Omental fat pad (tissue), 4 donors: ENCODE results near the gene PER3. TPM values are rescaled to one million over a fixed set of nuclear protein-coding genes. Genes with fewer than 3 reads are reported as not detected.
A peak's percentile ranks its signal among the peaks of the same experiment; 100 is the strongest.

Experiments
- ATAC-seq: fragments of 150-250 bp; one replicate; pipeline ENCODE4 v1.9.1; 2016; ENCODE audit warnings: mild to moderate bottlenecking, moderate library complexity; ENCODE audit not compliant: low FRiP score
- DNase-seq: peaks from one replicate; pipeline ENCODE4 v3.0.0-alpha.2; 2019; ENCODE audit warnings: low spot score
- total RNA-seq, 4 donors: library from RNA; depleted of rRNA; stranded (reverse); fragments of >200 nt; gene quantifications; one replicate each; pipeline ENCODE4 v1.1.0, GENCODE V29; 2016
- TF ChIP-seq, protein P1 (sequence below), 3 donors: fragments of 450-650 bp; IDR thresholded peaks; one replicate each; pipeline ENCODE4 v1.5.1; 2016 to 2017; ENCODE audit warnings: antibody characterized with exemption in 3 of 3, mild to moderate bottlenecking in 3 of 3, moderate library complexity in 2 of 3

The PER3 gene
- total RNA-seq, 4 donors from 2014 or later: 8.6 to 13.9 (median 12.2) TPM

DNA sequence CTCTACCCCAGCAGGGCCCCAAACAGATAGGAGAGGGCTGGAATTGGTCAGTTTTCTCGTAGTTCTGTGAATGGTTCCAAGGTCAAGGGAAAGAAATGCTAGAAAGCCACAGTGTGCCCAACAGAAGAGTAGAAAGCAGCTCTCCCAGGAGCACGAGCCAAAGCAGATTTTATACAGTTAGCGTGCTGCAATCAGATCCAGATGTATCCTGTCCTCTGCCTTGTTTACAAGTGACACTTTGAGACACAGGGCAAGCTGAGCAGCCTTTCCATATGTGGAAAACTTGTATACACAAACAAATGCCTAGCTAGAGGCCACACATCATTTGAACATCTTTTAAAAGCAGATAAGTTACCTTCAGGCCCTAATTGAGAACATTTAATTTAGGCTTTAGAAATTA lies 6.5 kb upstream of the PER3 start:
- no peak for DNase-seq
- TF ChIP-seq, protein P1, sequence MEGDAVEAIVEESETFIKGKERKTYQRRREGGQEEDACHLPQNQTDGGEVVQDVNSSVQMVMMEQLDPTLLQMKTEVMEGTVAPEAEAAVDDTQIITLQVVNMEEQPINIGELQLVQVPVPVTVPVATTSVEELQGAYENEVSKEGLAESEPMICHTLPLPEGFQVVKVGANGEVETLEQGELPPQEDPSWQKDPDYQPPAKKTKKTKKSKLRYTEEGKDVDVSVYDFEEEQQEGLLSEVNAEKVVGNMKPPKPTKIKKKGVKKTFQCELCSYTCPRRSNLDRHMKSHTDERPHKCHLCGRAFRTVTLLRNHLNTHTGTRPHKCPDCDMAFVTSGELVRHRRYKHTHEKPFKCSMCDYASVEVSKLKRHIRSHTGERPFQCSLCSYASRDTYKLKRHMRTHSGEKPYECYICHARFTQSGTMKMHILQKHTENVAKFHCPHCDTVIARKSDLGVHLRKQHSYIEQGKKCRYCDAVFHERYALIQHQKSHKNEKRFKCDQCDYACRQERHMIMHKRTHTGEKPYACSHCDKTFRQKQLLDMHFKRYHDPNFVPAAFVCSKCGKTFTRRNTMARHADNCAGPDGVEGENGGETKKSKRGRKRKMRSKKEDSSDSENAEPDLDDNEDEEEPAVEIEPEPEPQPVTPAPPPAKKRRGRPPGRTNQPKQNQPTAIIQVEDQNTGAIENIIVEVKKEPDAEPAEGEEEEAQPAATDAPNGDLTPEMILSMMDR (IDR thresholded peaks at IDR 0.05): no peak
- no peak for ATAC-seq

DNA sequence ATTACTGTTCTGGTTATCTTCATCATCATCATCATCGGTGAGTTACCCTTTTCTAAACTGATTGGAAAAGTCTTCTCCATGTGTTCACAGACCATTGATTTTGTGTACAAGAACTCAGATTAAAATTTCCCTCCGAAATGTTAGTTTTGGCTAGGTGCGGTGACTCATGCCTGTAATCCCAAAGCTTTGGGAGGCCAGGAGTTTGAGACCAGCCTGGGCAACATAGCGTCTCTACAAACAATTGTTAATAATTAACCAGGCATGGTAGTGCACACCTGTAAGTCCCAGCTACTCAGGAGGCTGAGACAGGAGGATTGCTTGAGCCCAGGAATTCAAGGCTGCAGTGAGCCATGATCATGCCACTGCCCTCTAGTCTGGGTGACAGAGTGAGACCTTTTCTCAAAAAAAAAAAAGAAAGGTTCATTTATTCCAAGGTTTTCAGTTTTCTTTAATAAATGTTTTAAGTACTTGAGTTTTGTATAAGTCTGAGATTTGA lies 5.9 kb upstream of the PER3 start:
- TF ChIP-seq, protein P1 (IDR thresholded peaks at IDR 0.05): no peak
- no peak for ATAC-seq
- no peak for DNase-seq

DNA sequence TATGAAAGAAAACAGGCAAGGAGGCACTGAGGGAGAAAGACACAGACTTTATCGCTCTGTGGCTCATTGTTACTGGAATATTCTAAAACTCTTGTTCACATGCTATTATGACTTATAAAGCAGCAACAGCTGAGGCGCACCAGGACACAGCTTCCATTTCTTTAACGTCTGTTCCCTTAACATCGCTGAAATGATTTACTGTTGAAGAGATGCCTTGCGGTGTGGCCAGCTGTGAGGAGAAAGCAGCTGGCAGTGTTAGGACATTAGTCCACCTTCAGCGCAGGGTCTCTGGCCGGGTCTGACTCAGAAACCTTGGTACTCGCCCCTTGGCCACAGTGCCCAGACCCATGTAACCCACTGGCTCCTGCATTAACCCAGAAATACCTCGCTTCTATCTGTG lies 3.1 kb upstream of the PER3 start:
- TF ChIP-seq, protein P1 (IDR thresholded peaks at IDR 0.05): no peak
- no peak for DNase-seq
- no peak for ATAC-seq

DNA sequence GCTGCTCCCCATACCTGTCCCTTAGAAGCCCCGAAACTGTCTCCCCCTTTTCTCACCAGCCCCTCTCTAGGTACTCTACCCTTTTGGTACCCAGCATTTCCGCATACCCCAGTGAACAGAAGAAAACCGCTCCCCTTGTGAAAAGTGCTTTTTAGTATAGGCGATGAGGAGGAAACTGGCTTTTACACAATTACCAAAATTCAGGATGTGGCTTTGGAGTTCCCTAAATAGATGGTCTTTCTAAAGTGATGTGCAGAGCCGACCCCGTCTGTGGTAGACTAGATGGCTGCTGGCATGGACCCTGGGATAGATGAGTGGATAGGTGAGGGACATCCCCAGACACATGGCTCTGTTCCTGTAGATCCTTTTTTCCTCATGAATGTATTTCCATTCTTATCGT lies 2.6 kb upstream of the PER3 start:
- ATAC-seq: no peak
- DNase-seq: no peak
- TF ChIP-seq, protein P1 (IDR thresholded peaks at IDR 0.05): no peak

DNA sequence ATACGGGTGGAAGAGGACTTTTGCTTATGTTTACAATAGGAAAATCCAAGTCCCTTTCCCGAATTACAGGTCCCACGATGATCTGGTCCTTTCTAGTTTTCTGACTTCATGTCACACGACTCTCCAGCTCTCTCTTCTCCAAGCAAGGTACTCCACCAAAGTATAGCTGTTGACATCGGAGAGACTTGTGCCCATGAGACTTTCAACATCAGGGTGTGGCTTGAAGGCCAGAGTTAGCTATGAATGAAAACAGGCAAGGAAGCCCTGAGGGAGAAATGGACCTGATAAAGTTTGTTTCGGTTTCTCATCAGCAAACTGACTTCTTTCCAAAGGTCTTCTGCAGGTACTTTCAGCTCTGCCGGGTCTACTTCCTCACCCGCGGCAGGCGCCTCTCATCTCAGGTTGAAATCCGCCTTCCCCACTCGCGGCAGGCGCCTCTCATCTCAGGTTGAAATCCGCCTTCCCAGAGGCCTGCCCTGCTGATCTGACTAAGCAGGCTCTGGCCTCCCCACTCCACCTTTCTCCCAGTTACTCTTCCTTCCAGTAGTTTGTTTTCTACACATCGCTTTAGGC lies 2.1 kb upstream of the PER3 start:
- TF ChIP-seq, protein P1 (IDR thresholded peaks at IDR 0.05): no peak
- DNase-seq (no peak), ATAC-seq (no peak)

DNA sequence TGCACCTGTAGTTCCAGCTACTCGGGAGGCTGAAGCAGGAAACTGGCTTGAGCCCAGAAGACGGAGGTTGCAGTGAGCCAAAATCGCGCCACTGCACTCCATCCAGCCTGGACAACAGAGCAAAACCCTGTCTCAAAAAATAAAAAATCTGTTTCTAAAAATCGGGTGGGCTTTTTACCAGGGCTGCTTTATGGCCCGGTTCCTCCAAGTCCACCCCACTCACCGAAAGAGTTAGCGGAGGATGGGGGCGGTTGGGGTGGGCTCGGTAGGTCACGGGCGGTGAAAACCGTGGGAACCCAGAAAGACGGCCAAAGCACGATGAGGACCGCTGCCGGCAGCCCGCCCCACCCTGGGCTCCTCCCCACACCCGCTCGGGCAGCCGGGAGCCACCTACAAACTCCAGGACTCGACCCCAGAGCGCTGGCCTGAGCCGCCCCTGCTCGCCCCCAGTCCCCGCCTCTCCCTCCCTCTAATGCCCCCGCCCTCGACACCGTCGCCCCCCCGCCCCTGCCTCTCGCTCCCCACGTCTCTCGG lies 846 bp upstream of the PER3 start:
- DNase-seq: no peak
- TF ChIP-seq, protein P1 (IDR thresholded peaks at IDR 0.05): no peak
- ATAC-seq: peak; percentile 68

DNA sequence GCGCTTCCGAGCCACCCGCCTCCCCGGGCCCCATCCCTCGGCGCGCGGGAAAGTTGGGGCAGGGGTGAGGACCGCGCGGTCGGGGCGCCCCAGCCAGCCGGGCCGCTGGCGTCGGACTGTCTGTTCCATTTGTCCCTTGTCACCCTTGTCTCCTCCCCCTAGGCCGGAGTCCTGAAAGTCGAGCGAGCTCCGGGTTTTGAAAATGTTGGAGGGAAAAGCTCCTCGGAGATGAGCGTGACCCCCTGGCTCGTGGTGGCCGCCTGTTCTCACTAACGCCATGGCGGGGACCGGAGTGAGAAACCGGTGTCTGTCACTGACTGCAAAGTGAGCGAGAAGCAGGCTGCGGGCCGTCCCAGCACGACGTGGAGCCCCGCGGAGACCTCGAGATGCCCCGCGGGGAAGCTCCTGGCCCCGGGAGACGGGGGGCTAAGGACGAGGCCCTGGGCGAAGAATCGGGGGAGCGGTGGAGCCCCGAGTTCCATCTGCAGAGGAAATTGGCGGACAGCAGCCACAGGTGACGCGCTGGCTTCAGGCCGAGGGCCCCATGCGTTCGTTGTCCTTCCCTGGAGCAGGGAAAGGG lies 491 bp downstream of the PER3 start:
- DNase-seq (no peak), ATAC-seq (no peak)
- TF ChIP-seq, protein P1 (IDR thresholded peaks at IDR 0.05): no peak
